Lung (tissue), 12 donors: ENCODE measurements around the gene MICU1. TPM values are rescaled to one million over a fixed set of nuclear protein-coding genes. Genes with fewer than 3 reads are reported as not detected.

Experiments used
- ATAC-seq: fragments of 200-7000 bp; cut with Tn5 transposase; one replicate; pipeline ENCODE4 v1.9.1; 2020; ENCODE audit warnings: moderate number of reproducible peaks; ENCODE audit not compliant: insufficient read depth, low FRiP score
- DNase-seq, 3 donors: peaks; one replicate each; pipeline ENCODE4 v3.0.0-alpha.2; 2013 to 2017
- H3K27ac ChIP-seq, 2 donors: one replicate each; pipeline ENCODE4 v1.5.1; 2013; ENCODE audit warnings: mild to moderate bottlenecking in 2 of 2, moderate library complexity in 2 of 2, control low read depth in 1 of 2, inconsistent platforms in 1 of 2, low read depth in 1 of 2, low read length in 1 of 2
- H3K27me3 ChIP-seq, 3 donors: one replicate each; pipeline ENCODE4 v1.5.1; 2013; ENCODE audit warnings: low read length in 2 of 3; ENCODE audit not compliant: control insufficient read depth in 3 of 3, insufficient read depth in 3 of 3
- H3K36me3 ChIP-seq, 4 donors: one replicate each; pipeline ENCODE4 v1.5.1; 2013; ENCODE audit warnings: low read length in 4 of 4, mild to moderate bottlenecking in 1 of 4, moderate library complexity in 1 of 4; ENCODE audit not compliant: control insufficient read depth in 4 of 4, insufficient read depth in 4 of 4
- H3K4me1 ChIP-seq, 5 donors: one replicate each; pipeline ENCODE4 v1.5.1; 2013; ENCODE audit warnings: low read length in 5 of 5, mild to moderate bottlenecking in 2 of 5, moderate library complexity in 1 of 5; ENCODE audit not compliant: control insufficient read depth in 5 of 5, insufficient read depth in 5 of 5
- H3K4me3 ChIP-seq: one replicate; pipeline ENCODE4 v1.5.1; 2013; ENCODE audit warnings: mild to moderate bottlenecking, control low read depth, moderate library complexity
- H3K9ac ChIP-seq, 2 donors: one replicate each; pipeline ENCODE4 v1.5.1; 2013; ENCODE audit warnings: low read length in 2 of 2, control low read depth in 1 of 2; ENCODE audit not compliant: insufficient read depth in 1 of 2
- H3K9me3 ChIP-seq, 4 donors: one replicate each; pipeline ENCODE4 v1.5.1; 2013; ENCODE audit warnings: low read length in 3 of 4, mild to moderate bottlenecking in 1 of 4, moderate library complexity in 1 of 4; ENCODE audit not compliant: control insufficient read depth in 4 of 4, insufficient read depth in 3 of 4
- WGBS, 2 donors: extraction: QIAGEN DNeasy Blood & Tissue Kit; methylation state at CpG; one replicate each; pipeline ENCODE4 v1.1.7; 2013; 5-methylcytosine and 5-hydroxymethylcytosine counted together
- polyA plus RNA-seq, 2 donors: library from polyadenylated mRNA; stranded (reverse); fragments of 200-250 nt; gene quantifications; one replicate each; pipeline ENCODE4 v1.2.1, GENCODE V29; 2013
- total RNA-seq, 2 donors: library from RNA; depleted of rRNA in 1 of 2; stranded (reverse); fragments of >200 nt in 1 of 2; gene quantifications; one replicate each; pipeline ENCODE4 v1.2.1, GENCODE V29; 2014 to 2021
- TF ChIP-seq, protein P1 (sequence below): IDR thresholded peaks from 2 replicates; pipeline ENCODE4 v1.5.1; 2012; ENCODE audit warnings: mild to moderate bottlenecking; ENCODE audit errors: control extremely low read depth, extremely low read depth
- donor health status: control.
- donor health status: control.
- donor health status: Bipolar disorder and iron deficiency.
- donor health status: healthy.
- donor health status: DM: yes; HTN: yes; CAD: no.

MICU1 gene
- total and polyA plus RNA-seq, 4 donors = 41.9 to 86.4 (median 43.2) TPM

DNA sequence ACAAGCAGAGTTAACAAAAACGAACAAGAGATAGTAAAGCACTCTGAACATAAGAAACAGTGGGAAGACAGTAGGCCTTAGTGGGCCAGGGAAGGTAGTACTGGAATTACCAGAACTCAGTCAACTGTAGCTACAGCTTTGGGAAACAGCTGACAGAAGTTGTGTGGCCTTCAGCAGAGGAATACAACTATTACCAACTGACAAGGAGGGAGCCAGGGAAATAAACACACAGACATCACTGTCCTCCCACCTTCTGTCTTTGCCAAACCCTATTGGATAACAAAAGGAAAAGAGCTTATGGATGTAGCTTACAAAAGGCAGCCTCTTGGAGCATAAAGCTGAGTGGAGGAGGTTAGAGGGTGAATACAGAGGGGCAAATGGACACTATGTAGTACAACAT, 15.4 kb downstream of the MICU1 start:
- TF ChIP-seq, protein P1, sequence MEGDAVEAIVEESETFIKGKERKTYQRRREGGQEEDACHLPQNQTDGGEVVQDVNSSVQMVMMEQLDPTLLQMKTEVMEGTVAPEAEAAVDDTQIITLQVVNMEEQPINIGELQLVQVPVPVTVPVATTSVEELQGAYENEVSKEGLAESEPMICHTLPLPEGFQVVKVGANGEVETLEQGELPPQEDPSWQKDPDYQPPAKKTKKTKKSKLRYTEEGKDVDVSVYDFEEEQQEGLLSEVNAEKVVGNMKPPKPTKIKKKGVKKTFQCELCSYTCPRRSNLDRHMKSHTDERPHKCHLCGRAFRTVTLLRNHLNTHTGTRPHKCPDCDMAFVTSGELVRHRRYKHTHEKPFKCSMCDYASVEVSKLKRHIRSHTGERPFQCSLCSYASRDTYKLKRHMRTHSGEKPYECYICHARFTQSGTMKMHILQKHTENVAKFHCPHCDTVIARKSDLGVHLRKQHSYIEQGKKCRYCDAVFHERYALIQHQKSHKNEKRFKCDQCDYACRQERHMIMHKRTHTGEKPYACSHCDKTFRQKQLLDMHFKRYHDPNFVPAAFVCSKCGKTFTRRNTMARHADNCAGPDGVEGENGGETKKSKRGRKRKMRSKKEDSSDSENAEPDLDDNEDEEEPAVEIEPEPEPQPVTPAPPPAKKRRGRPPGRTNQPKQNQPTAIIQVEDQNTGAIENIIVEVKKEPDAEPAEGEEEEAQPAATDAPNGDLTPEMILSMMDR = no peak

GRCh38 chr10:72605122-72605521, 20.8 kb downstream of the MICU1 start:
- H3K9ac ChIP-seq = no peak overlapping the region
- peaks cover 0 to 2% (median 0%) of the 10 kb centered on the region in 4 donors for H3K36me3 ChIP-seq
- H3K27ac ChIP-seq = no peak overlapping the region
- ATAC-seq (no peak), DNase-seq (peak in 2 of 3 donors; percentile 15 to 26)
- H3K27me3 ChIP-seq = no peaks in the 10 kb centered on the region
- WGBS, 2 donors = 78 to 83% methylated on average over 3 of the region's 3 CpGs
- no peaks in the 10 kb centered on the region for H3K4me1 ChIP-seq
- H3K9me3 ChIP-seq = no peaks in the 10 kb centered on the region
- H3K4me3 ChIP-seq = no peak overlapping the region
- TF ChIP-seq, protein P1 = no peak

More for the DNA sequence above, 15.4 kb downstream of the MICU1 start:
- H3K36me3 ChIP-seq = peaks cover 0 to 2% (median 0%) of the 10 kb centered on the region in 4 donors
- H3K27ac ChIP-seq = no peak overlapping the region
- no peak overlapping the region for H3K4me3 ChIP-seq
- 82 to 85% methylated on average over 1 of the region's 1 CpG for WGBS, 2 donors
- ATAC-seq = no peak
- no peaks in the 10 kb centered on the region for H3K27me3 ChIP-seq
- H3K4me1 ChIP-seq = peaks cover 0 to 4% (median 0%) of the 10 kb centered on the region in 5 donors
- no peaks in the 10 kb centered on the region for H3K9me3 ChIP-seq
- DNase-seq = no peak
- peak overlapping the region in 1 of 2 donors; percentile 5 for H3K9ac ChIP-seq

- WGBS, 2 donors = 92 to 96% methylated on average over 2 of the region's 2 CpGs
- no peaks in the 10 kb centered on the region for H3K36me3 ChIP-seq
- DNase-seq (no peak), ATAC-seq (no peak)
- H3K27me3 ChIP-seq = no peaks in the 10 kb centered on the region
- no peak overlapping the region for H3K9ac ChIP-seq
- H3K4me1 ChIP-seq = no peaks in the 10 kb centered on the region
- TF ChIP-seq, protein P1 = no peak
- no peaks in the 10 kb centered on the region for H3K9me3 ChIP-seq
- H3K27ac ChIP-seq = no peak overlapping the region
- no peak overlapping the region for H3K4me3 ChIP-seq
Measured at GRCh38 chr10:72601144-72601543, 24.7 kb downstream of the MICU1 start.
